SK-MEL-5 (cell line): ENCODE results near the gene IVL. TPM values are rescaled to one million over a fixed set of nuclear protein-coding genes. Genes with fewer than 3 reads are reported as not detected.

ENCODE experiments used
- DNase-seq: peaks from one replicate; pipeline ENCODE4 v3.0.0-alpha.2; 2016; ENCODE audit warnings: low read depth, low spot score
- in situ Hi-C: cut with HindIII; loops from 2 replicates; pipeline ENCODE4 v1.10.0; 2016; ENCODE audit warnings: low sequenced_read_pairs, high pct_unique_total_duplicates, low pct_unique_long_range_greater_than_20kb
- total RNA-seq: library from RNA; depleted of rRNA; stranded (reverse); fragments of >200 nt; shearing (Covaris generic); gene quantifications from 2 replicates; pipeline ENCODE4 v1.2.3, GENCODE V29; 2014

Gene IVL
- total RNA-seq, 1 experiment from 2014 or later: not detected

DNA sequence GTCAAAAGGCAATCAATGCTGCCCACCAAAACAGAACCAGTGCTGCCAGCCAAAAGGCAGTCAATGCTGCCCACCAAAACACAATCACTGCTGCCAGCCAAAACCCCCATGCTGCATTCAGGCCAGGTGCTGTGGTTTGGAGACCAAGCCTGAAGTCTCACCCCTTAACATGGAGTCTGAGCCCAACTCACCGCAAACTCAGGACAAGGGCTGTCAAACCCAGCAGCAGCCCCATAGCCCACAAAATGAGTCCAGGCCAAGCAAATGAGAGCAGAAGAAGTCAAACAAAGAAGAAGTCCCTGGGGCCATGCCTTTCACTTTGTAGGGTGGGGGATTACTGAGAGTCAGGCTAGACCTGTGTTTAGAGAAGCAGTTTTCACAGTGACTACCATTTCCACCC is 23.8 kb upstream of the IVL start:
- in situ Hi-C loops: no loop called here
- no peak for DNase-seq

- in situ Hi-C loops: no loop called here
- DNase-seq: peak; percentile 48
Measured at GRCh38 chr1:152884966-152885624, 23.3 kb upstream of the IVL start.

DNA sequence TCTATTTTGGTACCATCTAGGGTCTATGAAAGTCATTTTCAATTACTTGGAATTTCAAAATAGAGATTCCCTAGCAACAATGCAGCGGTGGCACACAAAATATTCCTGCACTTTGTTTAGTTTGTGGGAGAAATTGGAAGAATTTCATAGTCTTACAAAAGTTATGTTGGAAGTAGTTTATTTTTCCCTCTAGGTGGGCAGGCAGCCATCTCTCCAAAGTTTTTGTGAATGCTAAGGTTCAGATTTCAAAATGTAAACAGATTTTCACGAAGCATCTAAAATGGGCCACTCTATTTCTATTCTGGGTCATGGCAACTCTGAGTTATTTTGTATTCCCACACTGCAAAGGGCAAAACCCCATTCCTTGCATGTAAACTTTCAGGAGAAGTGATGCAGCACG is 22.3 kb upstream of the IVL start:
- no peak for DNase-seq

GRCh38 chr1:152886758-152887409 is 21.5 kb upstream of the IVL start:
- in situ Hi-C loops: no loop called here
- no peak for DNase-seq

More for the DNA sequence above, 22.3 kb upstream of the IVL start:
- in situ Hi-C loops: no loop called here

DNA sequence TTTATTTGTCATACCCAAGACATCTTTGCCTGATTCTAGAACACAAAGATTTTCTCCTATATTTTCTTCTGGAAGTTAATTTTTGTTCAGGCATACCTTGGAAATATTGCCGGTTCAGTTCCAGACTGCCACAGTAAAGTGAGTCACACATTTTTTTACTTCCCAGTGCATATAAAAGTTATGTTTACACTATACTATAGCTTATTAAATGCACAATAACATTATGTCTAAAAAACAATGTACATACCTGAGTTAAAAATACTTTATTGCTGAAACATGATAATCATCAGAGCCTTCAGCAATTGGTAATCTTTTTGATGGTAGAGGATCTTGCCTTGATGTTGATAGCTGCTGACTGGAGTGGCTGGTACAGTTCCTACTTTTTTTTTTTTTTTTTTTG is 20.2 kb upstream of the IVL start:
- in situ Hi-C loops: no loop called here
- DNase-seq: no peak

- in situ Hi-C loops: no loop called here
- no peak for DNase-seq
Measured at GRCh38 chr1:152899027-152899426, 9.3 kb upstream of the IVL start.

DNA sequence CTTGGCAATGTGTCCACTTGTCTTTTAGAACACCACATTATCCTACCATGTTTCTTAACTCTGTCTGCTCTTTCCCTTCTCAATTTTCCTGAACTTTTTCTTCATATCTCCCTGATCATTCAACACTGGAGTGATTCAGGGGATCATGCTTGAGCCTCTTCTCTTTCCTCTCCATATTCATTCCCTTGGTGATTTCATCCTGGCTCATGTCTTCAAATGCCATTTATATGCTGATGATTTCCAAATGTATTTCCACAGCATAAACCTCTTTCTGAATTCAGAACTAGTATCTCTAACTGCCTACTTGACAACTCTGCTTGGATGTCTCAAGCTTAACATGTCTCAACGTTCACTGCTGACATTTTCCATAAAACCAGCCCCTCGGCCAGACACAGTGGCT is 8.5 kb upstream of the IVL start:
- in situ Hi-C loops: no loop called here
- no peak for DNase-seq

DNA sequence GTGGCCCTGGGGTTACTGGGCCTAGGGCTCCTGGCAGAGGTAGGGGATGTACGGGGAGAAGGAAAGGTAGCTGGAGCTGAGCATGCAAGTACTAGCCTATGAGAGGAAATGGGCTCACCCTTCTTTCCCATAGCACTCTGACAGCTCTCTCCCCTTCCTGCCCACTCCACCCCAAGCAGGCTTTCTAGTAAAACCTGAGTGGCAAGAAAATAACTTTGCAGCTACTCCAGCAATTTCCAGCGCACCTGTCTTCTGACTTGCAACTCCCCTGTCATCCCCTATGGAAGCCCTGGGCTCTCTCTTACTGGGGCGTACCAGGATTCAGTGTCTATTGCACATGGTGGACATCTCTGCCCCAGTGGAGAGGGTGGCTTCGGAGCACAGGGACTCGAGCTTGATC is 6.7 kb upstream of the IVL start:
- in situ Hi-C loops: no loop called here
- no peak for DNase-seq

- DNase-seq: no peak
- in situ Hi-C loops: no loop called here
Measured at GRCh38 chr1:152902636-152903035, 5.7 kb upstream of the IVL start.

DNA sequence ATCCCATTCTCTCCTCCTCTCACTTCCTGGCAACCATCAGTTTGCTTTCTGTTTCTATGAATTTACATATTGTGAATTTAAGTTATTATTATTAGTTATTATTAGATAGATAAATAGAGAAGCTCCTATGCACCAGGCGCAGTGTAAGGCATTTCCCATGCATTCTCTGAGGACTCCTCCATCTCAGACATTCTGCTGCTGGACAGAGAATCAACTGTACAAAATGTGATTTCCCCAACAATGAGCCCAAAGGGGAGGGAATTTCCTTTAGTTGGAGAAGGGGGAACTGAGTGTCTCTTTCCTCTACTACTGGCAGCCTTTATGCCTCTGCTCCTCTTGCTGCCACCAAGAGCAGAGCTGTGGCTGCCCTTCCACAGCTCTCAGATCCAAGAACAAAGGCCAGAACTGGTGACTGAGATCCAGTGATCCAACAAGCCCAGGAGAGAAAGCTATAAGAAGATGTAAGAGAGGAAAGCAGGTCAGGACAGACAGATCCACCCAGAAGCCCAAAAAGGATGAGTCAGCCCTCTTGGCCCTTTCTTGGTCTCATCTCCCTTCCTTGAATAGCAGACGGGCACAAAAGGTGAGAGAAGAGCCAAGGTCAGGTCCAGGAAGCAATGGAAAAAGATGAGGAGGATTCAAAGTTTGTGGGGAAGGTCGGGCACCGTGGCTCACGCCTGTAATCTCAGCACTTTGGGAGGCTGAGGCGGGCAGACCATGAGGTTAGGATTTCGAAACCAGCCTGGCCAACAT is 3.5 kb upstream of the IVL start:
- DNase-seq: no peak
- in situ Hi-C loops: no loop called here

DNA sequence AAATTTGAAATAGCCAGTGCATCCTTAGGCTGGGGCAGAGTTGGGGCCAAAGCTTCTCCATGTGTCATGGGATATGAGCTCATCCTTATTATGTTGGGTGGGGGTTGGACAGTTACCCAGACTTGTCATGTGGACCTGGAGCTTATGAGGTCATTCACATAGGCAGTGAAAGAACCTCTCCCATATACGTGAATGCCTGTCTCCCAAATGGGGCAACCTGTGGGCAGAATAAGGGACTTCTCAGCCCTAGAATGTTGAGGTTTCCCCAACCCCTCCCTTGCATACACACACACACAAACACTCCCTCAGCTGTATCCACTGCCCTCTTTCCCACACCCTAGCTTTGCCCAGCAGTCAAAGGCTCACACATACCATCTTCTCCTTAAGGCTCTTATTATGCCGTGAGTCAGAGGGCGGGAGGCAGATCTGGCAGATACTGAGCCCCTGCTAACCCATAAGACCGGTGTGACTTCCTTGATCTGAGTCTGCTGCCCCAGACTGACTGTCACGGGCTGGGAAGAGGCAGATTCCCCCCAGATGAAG is 2.3 kb upstream of the IVL start:
- in situ Hi-C loops: no loop called here
- no peak for DNase-seq

GRCh38 chr1:152909206-152909605 is 860 bp downstream of the IVL start:
- in situ Hi-C loops: no loop called here
- no peak for DNase-seq

DNA sequence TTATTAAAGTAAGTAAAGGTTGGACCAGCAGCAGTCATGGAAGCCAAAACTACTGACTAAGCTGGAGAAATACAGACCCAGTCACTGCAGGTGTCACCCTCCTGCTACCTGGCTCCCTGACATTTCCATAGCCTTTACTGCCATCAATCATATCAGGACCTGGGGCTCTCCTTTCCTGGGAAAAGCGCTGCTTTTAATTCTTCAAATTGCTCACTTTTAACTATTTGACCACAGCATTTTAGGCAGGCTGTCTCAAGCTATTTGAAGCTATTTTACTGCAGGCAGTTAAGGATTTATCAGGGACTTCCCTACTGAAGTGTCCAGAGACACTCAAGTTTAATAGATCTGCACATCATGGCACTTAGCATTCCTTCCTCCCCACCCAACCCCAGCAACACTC is 4.1 kb downstream of the IVL start:
- in situ Hi-C loops: no loop called here
- DNase-seq: no peak

GRCh38 chr1:152912900-152913299 is 4.6 kb downstream of the IVL start:
- in situ Hi-C loops: no loop called here
- no peak for DNase-seq

DNA sequence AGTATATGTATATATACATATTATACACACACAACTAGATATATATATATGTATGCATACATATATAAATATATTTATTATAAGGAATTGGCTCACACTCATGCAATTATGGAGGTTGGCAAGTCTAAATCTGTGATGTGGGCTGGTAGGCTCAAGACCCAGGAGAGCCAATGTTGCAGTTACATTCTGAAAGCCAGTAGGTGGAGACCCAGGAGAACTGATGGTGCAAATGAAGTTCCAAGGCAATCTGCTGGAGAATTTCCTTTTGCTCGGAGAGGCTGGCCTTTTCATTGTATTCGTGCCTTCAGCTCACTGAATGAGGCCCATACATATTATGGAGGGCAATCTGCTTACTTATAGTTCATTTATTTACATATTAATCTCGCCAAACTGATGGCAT is 9.4 kb downstream of the IVL start:
- in situ Hi-C loops: no loop called here
- DNase-seq: peak; percentile 73

- DNase-seq: no peak
- in situ Hi-C loops: no loop called here
Measured at GRCh38 chr1:152919071-152919470, 10.7 kb downstream of the IVL start.

DNA sequence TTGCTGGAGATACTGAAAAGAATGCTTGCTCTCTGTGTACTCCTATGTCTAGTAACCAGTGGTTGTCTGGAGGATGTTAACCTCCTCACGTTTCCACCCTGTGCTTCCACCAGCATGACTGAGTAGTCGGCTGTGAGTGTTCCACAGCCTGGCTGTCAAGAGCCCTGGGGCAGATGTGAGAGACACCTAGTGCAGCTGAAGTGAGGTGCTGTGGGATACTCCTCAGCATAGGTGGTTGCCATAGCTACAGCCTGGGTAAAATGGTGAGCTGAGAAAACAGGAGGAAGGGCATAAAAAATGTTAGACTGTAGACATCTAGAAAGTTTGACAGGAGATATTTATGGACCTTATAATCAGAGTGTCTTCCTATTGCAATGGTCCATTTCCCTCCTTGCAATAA is 15.8 kb downstream of the IVL start:
- DNase-seq: no peak
- in situ Hi-C loops: no loop called here

GRCh38 chr1:152926091-152926490 is 17.7 kb downstream of the IVL start:
- peak; percentile 82 for DNase-seq
- in situ Hi-C loops: no loop called here

DNA sequence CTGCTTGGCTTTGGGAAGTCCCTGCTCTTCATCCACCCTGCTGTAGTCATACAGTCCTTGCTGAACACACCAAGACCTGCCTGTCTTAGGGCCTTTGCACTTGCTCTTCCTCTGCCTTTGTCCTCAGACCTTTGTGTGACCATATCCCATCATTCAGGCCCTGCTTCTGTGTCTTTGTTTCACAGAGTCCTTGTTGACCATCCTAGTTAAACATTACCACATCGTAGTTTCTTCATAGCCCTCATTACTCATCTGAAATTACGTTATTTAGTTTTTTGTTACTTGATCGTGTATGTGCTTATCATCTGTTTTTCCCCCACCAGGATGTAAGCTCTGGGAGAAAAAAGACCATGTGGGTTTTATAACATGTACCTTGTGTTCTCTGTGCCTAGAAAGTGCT is 20.3 kb downstream of the IVL start:
- no peak for DNase-seq
- in situ Hi-C loops: no loop called here
